HG03103 (cell line): Measurements from ENCODE around the gene PLCB1.
A peak's percentile ranks its signal among the peaks of the same experiment; 100 is the strongest.
"Not testable (repeated sequence)": the region's sequence is repeated elsewhere in the genome, so short reads cannot be mapped to it uniquely, and the experiment has no call there.

Source experiments
- ATAC-seq: cut with Tn5 transposase; IDR thresholded peaks from one replicate; pipeline ENCODE4 v1.9.1; 2021; ENCODE audit warnings: low read depth; ENCODE audit not compliant: unreplicated experiment

The PLCB1 gene

GRCh38 chr20:8837396-8837795, 705.3 kb downstream of the PLCB1 start:
- ATAC-seq, result no peak

- no peak for ATAC-seq
Observed at GRCh38 chr20:8842525-8842924, 710.5 kb downstream of the PLCB1 start.

GRCh38 chr20:8844179-8844578, 712.1 kb downstream of the PLCB1 start:
- no peak for ATAC-seq

- no peak for ATAC-seq
Observed at GRCh38 chr20:8849990-8850389, 717.9 kb downstream of the PLCB1 start.

GRCh38 chr20:8851446-8851845, 719.4 kb downstream of the PLCB1 start:
- no peak for ATAC-seq

GRCh38 chr20:8851919-8852318, 719.9 kb downstream of the PLCB1 start:
- not testable (repeated sequence) for ATAC-seq

GRCh38 chr20:8853211-8853610, 721.1 kb downstream of the PLCB1 start:
- ATAC-seq, result not testable (repeated sequence)

- ATAC-seq, result peak; percentile 92
Observed at GRCh38 chr20:8853805-8854338, 721.8 kb downstream of the PLCB1 start.

GRCh38 chr20:8854571-8854970, 722.5 kb downstream of the PLCB1 start:
- no peak for ATAC-seq

GRCh38 chr20:8855315-8855714, 723.2 kb downstream of the PLCB1 start:
- no peak for ATAC-seq

- no peak for ATAC-seq
Observed at GRCh38 chr20:8856668-8857067, 724.6 kb downstream of the PLCB1 start.

GRCh38 chr20:8858181-8858787, 726.2 kb downstream of the PLCB1 start:
- ATAC-seq, result no peak

- ATAC-seq, result no peak
Observed at GRCh38 chr20:8860011-8860495, 728.0 kb downstream of the PLCB1 start.

- ATAC-seq, result no peak
Observed at GRCh38 chr20:8862092-8862491, 730.0 kb downstream of the PLCB1 start.

GRCh38 chr20:8865636-8866035, 733.6 kb downstream of the PLCB1 start:
- no peak for ATAC-seq

GRCh38 chr20:8867038-8867740, 735.1 kb downstream of the PLCB1 start:
- no peak for ATAC-seq

GRCh38 chr20:8870652-8871051, 738.6 kb downstream of the PLCB1 start:
- ATAC-seq, result no peak

GRCh38 chr20:8874437-8874836, 742.4 kb downstream of the PLCB1 start:
- no peak for ATAC-seq

- no peak for ATAC-seq
Observed at GRCh38 chr20:8875586-8875985, 743.5 kb downstream of the PLCB1 start.

- ATAC-seq, result no peak
Observed at GRCh38 chr20:8876366-8876765, 744.3 kb downstream of the PLCB1 start.

- no peak for ATAC-seq
Observed at GRCh38 chr20:8877294-8877693, 745.2 kb downstream of the PLCB1 start.

GRCh38 chr20:8879669-8880068, 747.6 kb downstream of the PLCB1 start:
- no peak for ATAC-seq
